HK-2 (cell line): ENCODE data around the gene SAP30BP.

Source experiments
- DNase-seq: peaks from one replicate; pipeline ENCODE4 v3.0.0-alpha.2; 2018; ENCODE audit not compliant: unreplicated experiment

SAP30BP gene

DNA sequence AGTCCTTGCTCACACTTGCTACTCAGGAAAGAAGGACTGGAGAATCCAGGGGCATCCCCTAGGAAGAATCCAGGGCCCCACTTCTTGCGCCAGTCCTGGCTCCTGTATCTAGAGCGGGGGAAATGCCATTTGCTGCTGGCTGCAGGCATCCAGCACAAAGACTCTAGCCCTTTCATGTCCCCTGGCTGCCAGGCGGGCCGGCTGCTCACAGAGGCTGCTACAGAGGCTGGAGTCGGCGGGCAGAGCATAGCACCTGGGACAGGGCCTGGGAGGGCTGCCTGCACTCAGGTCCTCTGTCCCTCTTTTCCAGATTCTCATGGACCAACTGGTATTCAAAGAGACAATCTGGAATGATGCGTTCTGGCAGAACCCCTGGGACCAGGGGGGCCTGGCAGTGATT, 20.1 kb upstream of the SAP30BP start:
- DNase-seq, result no peak

DNA sequence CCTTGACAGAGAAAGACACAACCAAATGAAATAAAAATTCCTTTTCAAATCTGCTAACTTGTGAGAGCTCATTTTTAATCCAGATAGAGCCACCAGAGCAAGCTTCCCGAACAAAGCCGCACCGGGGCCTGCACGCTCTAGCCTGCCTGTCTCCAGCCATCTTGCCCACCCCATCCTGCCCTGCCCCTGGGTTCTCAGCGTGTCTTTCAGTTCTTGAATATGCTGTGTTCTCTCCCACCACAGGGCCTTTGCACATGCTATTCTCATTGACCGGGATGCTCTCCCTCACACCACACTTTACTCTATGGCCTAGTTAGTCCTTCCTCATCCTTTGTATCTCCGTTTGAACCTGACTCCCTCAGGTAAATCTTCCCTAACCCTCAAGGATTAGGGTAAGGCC, 19.2 kb upstream of the SAP30BP start:
- no peak for DNase-seq

GRCh38 chr17:75649687-75650086, 17.5 kb upstream of the SAP30BP start:
- DNase-seq, result no peak

DNA sequence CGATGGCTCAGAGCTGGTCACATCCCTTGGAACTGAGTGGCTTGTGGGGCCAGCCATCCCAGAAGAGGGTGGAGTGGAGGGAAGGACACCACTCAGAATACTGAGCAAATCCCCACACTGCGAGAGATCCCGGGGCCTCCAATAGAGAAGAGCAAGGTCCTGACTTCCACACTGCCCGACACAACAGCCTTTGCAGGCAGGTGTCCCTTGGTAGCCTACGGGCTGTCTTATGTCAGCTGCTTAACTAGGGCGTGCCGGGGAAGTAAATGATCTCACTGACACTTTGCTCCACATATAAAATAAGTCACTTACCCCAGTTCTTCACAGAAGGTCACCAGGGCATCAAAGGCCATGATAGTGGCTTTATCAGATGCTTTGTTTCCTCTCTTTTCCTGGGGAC, 16.3 kb upstream of the SAP30BP start:
- no peak for DNase-seq

DNA sequence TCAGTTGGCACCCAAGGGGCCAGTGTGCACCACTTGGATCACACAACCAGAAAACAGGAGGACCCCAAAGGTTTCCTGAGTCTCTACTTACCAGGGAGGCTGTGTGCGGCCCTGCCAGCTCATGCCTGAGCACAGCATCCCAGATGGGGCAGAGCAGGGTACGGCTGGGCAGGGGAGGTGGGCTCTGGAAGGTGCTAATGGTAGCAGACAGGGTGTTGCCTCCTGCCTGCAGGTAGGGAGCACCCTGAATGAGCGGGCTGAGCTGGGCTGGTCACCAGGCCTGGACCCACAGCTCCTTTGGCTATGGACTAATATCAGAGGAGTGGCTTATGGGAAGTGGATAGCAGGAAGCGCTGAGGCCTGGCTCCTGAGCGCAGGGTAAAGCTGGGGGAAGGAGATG, 14.8 kb upstream of the SAP30BP start:
- no peak for DNase-seq

- peak; percentile 27 for DNase-seq
These were observed 14.1 kb upstream of the SAP30BP start for GRCh38 chr17:75652934-75653549.

DNA sequence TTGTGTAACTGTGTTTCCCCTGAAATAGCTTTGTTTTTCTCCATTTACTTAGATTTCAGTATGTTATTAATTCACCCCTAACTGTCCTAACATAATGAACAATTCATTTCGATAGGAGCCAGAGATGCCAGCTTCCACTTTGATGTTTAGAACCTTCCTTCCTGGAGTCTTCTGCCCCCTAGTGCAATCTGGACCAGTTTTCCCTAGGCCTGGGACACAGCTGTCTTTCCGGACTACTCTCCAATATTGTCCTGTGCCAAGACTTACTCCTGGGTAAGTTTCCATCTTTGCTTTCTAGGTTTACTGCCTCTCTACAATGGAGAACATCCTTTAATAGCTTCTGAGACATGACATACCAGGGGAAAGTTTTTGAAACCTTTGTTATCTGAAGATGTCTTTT, 13.0 kb upstream of the SAP30BP start:
- no peak for DNase-seq

DNA sequence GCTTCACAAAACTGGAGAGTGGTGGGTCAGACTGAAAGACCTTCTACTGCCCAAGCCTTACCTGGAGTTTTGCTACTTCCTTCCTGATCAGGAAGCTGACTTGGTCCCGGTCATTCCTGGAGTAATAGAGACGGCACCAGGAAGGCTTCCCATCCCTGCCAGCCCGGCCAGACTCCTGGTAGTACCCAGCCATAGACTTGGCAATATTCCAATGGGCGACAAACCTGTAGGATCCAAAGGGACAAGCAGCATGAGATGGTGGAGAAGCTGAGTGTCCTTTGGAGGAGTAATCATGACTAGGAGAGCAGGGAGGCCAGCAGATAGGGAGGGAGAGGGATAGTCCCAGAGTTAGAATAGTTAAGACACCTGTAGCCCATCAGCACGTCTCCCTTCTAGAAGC, 8.9 kb upstream of the SAP30BP start:
- no peak for DNase-seq

DNA sequence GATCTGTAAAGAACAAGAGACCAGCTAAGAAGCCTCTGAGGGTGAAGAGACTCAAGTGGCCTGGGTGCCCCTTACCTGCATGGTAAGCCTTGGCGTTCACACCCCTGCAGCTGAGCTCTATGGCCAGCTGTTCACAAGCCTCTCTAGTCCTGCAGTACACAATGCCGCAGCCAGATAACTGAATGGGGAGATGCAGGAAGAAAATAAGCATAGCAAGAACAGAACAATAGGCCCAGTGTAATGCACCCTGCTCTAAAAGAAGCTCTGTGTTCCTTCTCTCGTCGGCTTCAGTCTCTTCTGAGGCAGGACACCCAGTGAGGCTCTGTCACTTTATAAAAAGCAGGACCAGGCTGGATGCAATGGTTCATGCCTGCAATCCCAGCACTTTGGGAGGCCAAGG, 5.6 kb upstream of the SAP30BP start:
- DNase-seq, result no peak

DNA sequence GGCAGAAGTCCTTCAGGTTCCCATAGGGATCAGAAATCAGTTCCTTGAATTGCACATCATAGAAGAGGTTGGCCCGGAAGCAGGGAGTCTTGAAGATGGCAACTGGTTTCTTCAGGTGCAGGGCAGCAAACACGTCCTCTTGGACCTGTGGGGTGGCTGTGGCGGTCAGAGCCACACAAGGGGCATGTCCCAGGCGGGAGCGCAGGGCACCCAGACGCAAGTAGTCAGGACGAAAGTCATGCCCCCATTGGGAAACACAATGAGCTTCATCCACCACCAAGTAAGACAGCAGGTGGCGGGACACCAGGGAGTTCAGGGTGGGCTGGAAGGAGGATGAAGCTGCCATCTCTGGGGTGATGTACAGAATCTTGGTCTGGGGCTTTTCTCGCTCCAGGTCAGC, 4.6 kb upstream of the SAP30BP start:
- DNase-seq, result no peak

GRCh38 chr17:75664099-75664549, 3.0 kb upstream of the SAP30BP start:
- DNase-seq, result no peak

DNA sequence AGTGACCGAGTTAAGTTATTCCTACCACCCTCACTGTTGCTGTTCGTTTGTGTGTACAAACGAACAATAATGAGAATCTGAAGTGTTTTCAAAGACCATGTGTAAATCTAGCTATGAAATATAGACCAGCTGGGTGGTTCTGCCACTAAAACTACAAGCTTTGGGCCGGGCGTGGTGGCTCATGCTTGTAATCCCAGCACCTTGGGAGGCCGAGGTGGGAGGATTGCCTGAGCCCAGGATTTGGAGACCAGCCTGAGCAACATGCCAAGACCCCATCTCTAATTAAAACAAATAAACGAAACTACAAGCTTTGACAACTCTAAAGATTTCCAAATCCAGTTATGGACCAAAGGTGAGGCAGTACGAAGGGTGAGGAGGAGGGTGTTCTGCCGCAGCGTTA, 1.2 kb upstream of the SAP30BP start:
- DNase-seq, result no peak

GRCh38 chr17:75667825-75668224, 687 bp downstream of the SAP30BP start:
- DNase-seq, result no peak

DNA sequence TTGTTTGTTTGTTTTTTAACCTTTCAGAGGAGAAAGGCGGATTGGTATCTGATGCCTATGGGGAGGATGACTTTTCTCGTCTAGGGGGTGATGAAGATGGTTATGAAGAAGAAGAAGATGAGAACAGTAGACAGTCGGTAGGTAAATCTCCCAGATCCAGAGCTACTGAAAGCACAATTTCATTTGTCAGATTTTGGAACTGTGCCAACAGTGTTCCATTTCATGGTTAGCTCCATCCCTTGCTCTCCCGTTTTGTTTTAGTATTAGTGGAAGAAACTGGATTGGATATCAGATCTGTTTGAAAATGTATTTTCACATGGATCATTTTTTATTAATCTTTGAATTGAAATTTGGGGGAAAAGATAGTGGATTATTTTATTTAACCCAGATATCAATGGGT, 1.4 kb downstream of the SAP30BP start:
- no peak for DNase-seq

DNA sequence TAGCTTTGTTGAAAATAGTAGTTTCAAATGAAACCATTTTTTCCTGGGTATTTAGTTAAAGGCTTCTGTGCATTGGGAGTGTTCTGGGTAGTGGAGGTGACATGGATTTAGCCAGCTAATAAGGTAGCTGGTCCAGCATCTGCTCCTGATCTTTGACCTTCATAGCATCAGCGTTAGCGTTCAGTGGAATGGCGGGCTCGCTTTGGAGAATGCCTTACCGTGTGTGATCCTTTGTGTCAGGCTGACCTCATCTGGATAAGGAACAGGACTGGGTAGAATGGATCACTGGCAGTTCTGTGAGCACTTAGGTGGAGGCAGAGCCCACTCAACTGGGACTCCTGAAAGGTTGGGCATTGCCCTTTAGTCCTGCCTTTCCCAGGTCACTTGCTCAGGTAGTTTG, 3.7 kb downstream of the SAP30BP start:
- DNase-seq, result no peak

DNA sequence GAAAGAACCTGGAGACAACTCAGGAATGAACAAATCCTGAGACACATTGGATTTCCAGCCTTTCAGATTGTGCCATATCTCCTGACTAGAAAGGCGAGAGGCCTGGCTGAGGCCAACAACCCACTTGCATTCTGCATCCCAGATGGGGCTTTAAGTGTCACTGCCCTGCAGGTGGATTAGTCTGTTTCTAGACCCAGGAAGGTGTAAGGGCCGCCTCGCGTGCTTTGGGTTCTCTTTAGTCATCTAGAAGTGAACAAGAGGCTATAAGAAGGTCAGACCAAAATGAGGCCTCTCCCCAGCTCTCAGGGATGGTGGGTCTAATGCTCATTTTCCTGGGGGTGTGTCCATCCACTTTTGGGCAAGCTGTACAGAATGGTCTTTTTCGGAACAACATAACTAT, 4.9 kb downstream of the SAP30BP start:
- DNase-seq, result no peak

DNA sequence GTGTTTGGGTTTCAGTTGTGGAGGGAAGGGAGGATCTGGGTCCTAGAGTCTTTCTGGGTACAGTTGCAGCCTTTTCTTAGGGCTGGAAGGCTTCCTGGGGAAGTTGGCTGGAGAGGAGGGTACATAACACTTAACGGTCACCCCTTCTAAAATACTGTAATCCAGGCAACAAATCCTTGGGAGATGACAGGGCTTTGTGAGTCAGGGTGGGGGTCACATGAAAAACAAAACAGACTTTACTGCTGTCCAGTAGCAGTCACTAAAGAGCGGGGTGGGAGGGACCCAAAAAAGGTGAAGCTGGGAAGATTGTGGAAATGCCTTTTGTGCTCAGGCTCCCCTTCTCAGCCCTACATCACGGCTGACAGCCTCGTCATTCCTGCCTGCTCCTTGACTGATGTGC, 6.3 kb downstream of the SAP30BP start:
- DNase-seq, result no peak

DNA sequence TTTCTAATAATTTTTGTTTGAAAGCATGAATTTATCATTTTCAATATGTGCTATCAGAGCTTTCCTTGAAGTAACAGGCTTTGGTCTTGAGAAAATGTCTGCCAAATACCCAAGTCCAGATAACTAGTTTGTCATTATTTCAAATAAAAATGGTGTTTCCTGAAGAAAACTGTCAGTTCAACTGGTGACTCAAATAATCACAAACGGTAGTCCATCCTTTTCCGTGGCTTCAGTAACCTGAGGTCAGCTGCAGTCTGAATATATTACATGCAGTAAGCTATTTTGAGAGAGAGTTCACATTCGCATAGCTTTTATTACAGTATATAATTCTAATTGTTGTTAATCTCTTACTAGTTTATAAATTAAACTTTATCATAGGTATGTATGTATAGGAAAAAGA, 9.3 kb downstream of the SAP30BP start:
- DNase-seq, result no peak

GRCh38 chr17:75679706-75680211, 12.6 kb downstream of the SAP30BP start:
- DNase-seq, result no peak

- no peak for DNase-seq
These were observed 13.3 kb downstream of the SAP30BP start for GRCh38 chr17:75680431-75680830.

- DNase-seq, result no peak
These were observed 14.2 kb downstream of the SAP30BP start for GRCh38 chr17:75681289-75681688.

- DNase-seq, result peak; percentile 54
These were observed 16.4 kb downstream of the SAP30BP start for GRCh38 chr17:75683583-75683982.

- no peak for DNase-seq
These were observed 17.1 kb downstream of the SAP30BP start for GRCh38 chr17:75684249-75684648.

GRCh38 chr17:75684924-75685323, 17.8 kb downstream of the SAP30BP start:
- DNase-seq, result no peak
